PC-9 (cell line): ENCODE results near the gene APH1A. TPM values are rescaled to one million over a fixed set of nuclear protein-coding genes. Genes with fewer than 3 reads are reported as not detected.
"Not testable (repeated sequence)": the region's sequence is repeated elsewhere in the genome, so short reads cannot be mapped to it uniquely, and the experiment has no call there.

Experiments used
- BruUV-seq: library from RNA; stranded (reverse); fragments of 400-500 nt; replicated peaks from 2 replicates; lab custom pipeline; 2021; lab: Mats Ljungman, UMichigan
- CTCF ChIA-PET: fragments of 300-600 bp; sonication (Branson Sonifier 250); formaldehyde crosslinking; loops from one replicate; lab custom pipeline; 2022; ENCODE audit warnings: antibody characterized with exemption; lab: Charles Lee
- POLR2A ChIA-PET: fragments of 300-600 bp; sonication (Branson Sonifier 250); formaldehyde crosslinking; loops from one replicate; lab custom pipeline; 2022; ENCODE audit warnings: antibody characterized with exemption; ENCODE audit not compliant: unreplicated experiment; lab: Charles Lee
- DNase-seq, 2 experiments: peaks; one replicate each; pipeline versions ENCODE4 v3.0.0 to v3.0.0-alpha.2; 2015 to 2022; ENCODE audit warnings: mixed read lengths in 1 of 2
- H2AFZ ChIP-seq: fragments of 200-600 bp; sonication (generic); 2 replicates; pipeline ENCODE4 v1.8.1; 2017; ENCODE audit warnings: antibody characterized with exemption
- H3F3A ChIP-seq: fragments of 200-600 bp; sonication (generic); 2 replicates; pipeline ENCODE4 v1.8.1; 2017; ENCODE audit warnings: antibody characterized with exemption, mild to moderate bottlenecking, low read depth; ENCODE audit not compliant: insufficient read depth
- H3K27ac ChIP-seq: fragments of 200-600 bp; sonication (generic); 2 replicates; pipeline ENCODE4 v1.6.1; 2016; ENCODE audit warnings: mixed run types
- H3K27me3 ChIP-seq: fragments of 200-600 bp; sonication (generic); 2 replicates; pipeline ENCODE4 v1.6.1; 2016; ENCODE audit warnings: low read depth, mixed run types; ENCODE audit not compliant: insufficient read depth
- H3K36me3 ChIP-seq: fragments of 200-600 bp; sonication (generic); 2 replicates; pipeline ENCODE4 v1.6.1; 2016; ENCODE audit warnings: low read depth, mixed run types
- H3K4me1 ChIP-seq: fragments of 200-600 bp; sonication (generic); replicated peaks from 2 replicates; pipeline ENCODE4 v1.6.1; 2016; ENCODE audit warnings: mixed run types; ENCODE audit not compliant: insufficient read depth
- H3K4me2 ChIP-seq: fragments of 200-600 bp; sonication (generic); 2 replicates; pipeline ENCODE4 v1.6.1; 2017; ENCODE audit warnings: mixed run types
- H3K4me3 ChIP-seq: fragments of 200-600 bp; sonication (generic); 2 replicates; pipeline ENCODE4 v1.6.1; 2016; ENCODE audit warnings: mixed run types
- H3K79me2 ChIP-seq: fragments of 200-600 bp; sonication (generic); 2 replicates; pipeline ENCODE4 v1.6.1; 2017; ENCODE audit warnings: low read depth, mixed run types
- H3K9me2 ChIP-seq: fragments of 200-600 bp; sonication (generic); 2 replicates; pipeline ENCODE4 v1.8.1; 2017; ENCODE audit warnings: mild to moderate bottlenecking; ENCODE audit not compliant: insufficient read depth
- H3K9me3 ChIP-seq: fragments of 200-600 bp; sonication (generic); 2 replicates; pipeline ENCODE4 v1.8.1; 2016; ENCODE audit warnings: low read depth; ENCODE audit not compliant: insufficient read depth
- H4K20me1 ChIP-seq: fragments of 200-600 bp; sonication (generic); 2 replicates; pipeline ENCODE4 v1.8.1; 2017; ENCODE audit not compliant: insufficient read depth
- EZH2 ChIP-seq: fragments of 200-600 bp; sonication (generic); IDR thresholded peaks from 2 replicates; pipeline ENCODE4 v1.8.0; 2017; ENCODE audit warnings: antibody characterized with exemption, low read depth
- intact Hi-C: fragments of 100-400 bp; cut with micrococcal nuclease; formaldehyde crosslinking; loops from one replicate; pipeline ENCODE4 v1.10.0; 2022; ENCODE audit not compliant: unreplicated experiment
- total RNA-seq: library from RNA; stranded (reverse); gene quantifications from 2 replicates; pipeline ENCODE4 v1.2.3, GENCODE V29; 2021
- TF ChIP-seq, protein P1 (sequence below): fragments of 200-600 bp; sonication (generic); conservative IDR thresholded peaks from 2 replicates; pipeline ENCODE4 v1.6.1; 2017; ENCODE audit warnings: mixed run types, antibody characterized with exemption, mild to moderate bottlenecking, moderate library complexity

The APH1A gene
- total RNA-seq, 1 experiment from 2014 or later, result 173 TPM

DNA sequence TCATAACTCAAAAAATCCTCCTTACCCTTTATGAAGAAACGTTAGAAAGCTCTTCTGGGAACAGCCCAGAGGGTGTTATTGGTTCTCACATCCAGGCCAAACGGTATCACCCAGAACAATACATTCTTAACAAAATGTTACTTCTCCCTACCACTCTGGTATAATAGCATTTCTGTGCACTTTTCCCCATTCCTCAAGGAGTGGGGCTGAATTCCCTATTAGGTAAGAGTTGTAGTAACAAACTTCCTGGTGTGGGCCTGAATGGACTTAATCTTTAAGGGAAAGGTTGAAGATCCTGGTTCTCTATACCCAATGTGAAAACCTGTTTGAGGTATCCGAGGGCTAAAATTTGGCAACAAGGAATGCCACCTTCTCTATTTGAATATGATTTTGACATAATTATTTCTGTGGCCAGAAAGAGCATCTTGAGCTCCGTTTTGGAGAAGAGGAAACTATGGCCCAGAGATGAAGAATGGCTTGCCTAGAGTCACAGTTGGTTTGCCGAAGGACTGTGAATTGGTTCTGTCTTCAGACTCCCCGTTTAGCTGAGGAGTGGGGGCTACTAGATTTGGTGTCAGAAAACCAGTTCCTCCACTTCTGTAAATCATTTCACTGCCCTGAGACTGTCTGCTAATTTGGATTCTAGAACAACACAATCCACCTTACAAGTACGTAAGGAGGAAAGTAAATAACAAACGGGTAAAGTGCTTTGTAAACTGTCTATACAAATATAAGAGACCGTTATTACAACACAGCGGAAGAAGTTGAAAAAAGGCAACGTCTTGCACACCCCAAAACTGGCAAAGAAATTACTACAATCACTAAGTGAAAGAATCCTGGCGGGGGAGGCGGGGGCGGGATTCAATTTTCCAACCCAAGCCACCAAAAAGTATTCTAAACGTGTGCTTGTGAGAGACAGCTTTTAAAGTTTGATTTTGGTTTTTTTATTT is 35.2 kb downstream of the APH1A start:
- H3K9me2 ChIP-seq, result no peaks in the 10 kb centered on the region
- H3K27me3 ChIP-seq, result no peaks in the 10 kb centered on the region
- peak overlapping the region; percentile 79 for H2AFZ ChIP-seq
- H3K79me2 ChIP-seq, result peaks cover 50% of the 10 kb centered on the region
- BruUV-seq, result no TSS peak
- ChIA-PET CTCF (interaction anchor here (0.7 kb wide), 1 partner anchor 27 kb away, joined by 3 read pairs; no protein-coding TSS in a partner anchor), POLR2A (interaction anchor here (0.6 to 0.7 kb wide), 5 partner anchors 9 to 85 kb away, joined by 3 to 5 read pairs (median 5); no protein-coding TSS in a partner anchor)
- H3K4me1 ChIP-seq, result peaks cover 25% of the 10 kb centered on the region
- no peaks in the 10 kb centered on the region; the same call in 1 of the 2 replicates for H4K20me1 ChIP-seq
- H3K9me3 ChIP-seq, result no peaks in the 10 kb centered on the region
- H3K27ac ChIP-seq, result peak overlapping the region; percentile 82
- peak in 1 of 2 experiments; percentile 69 for DNase-seq
- intact Hi-C loops, result no loop called here
- H3K4me2 ChIP-seq, result peak overlapping the region; percentile 87
- H3K36me3 ChIP-seq, result peaks cover 6% of the 10 kb centered on the region; the same call in 1 of the 2 replicates
- H3K4me3 ChIP-seq, result peak overlapping the region; percentile 92
- peaks cover 30% of the 10 kb centered on the region for H3F3A ChIP-seq
- TF ChIP-seq, protein P1, sequence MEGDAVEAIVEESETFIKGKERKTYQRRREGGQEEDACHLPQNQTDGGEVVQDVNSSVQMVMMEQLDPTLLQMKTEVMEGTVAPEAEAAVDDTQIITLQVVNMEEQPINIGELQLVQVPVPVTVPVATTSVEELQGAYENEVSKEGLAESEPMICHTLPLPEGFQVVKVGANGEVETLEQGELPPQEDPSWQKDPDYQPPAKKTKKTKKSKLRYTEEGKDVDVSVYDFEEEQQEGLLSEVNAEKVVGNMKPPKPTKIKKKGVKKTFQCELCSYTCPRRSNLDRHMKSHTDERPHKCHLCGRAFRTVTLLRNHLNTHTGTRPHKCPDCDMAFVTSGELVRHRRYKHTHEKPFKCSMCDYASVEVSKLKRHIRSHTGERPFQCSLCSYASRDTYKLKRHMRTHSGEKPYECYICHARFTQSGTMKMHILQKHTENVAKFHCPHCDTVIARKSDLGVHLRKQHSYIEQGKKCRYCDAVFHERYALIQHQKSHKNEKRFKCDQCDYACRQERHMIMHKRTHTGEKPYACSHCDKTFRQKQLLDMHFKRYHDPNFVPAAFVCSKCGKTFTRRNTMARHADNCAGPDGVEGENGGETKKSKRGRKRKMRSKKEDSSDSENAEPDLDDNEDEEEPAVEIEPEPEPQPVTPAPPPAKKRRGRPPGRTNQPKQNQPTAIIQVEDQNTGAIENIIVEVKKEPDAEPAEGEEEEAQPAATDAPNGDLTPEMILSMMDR, result no peak
- TF ChIP-seq EZH2, result no peak

DNA sequence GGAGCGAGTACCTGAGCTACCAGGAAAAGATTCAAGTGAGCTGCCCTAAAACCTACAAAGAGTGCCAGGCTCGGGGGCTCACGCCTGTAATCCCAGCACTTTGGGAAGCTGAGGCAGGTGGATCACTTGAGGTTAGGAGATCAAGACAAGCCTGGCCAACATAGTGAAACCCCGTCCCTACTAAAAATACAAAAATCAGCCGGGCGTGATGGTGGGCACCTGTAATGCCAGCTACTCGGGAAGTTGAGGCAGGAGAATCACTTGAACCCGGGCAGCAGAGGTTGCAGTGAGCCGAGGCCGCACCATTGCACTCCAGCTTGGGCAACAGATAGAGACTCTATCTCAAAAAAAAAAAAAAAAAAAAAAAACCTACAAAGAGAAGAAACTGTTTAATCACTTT is 35.9 kb downstream of the APH1A start:
- POLR2A ChIA-PET, result interaction anchor here (0.7 kb wide), 1 partner anchor 8 kb away, joined by 3 read pairs; no protein-coding TSS in a partner anchor

DNA sequence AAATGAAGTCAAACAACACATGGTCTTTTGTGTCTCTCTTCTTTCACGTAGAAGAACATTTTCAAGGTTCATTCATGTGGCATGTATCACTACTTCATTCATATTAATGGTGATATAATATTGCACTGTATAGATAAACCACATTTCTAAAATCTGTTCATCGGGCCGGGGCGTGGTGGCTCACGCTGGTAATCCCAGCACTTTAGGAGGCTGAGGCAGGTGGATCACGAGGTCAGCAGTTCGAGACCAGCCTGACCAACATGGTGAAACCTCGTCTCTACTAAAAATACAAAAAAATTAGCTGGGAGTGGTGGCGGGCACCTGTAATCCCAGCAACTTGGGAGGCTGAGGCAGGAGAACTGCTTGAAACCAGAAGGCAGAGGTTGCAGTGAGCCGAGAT is 40.6 kb downstream of the APH1A start:
- H3F3A ChIP-seq, CTCF ChIA-PET, H3K4me2 ChIP-seq, H2AFZ ChIP-seq, DNase-seq, POLR2A ChIA-PET, BruUV-seq, H4K20me1 ChIP-seq, intact Hi-C loops, H3K9me2 ChIP-seq, H3K4me1 ChIP-seq, H3K27me3 ChIP-seq, H3K4me3 ChIP-seq, H3K9me3 ChIP-seq, H3K27ac ChIP-seq: not testable (repeated sequence)
- Histone ChIP-seq H3K36me3 (peaks cover 28% of the 10 kb centered on the region), H3K79me2 (peaks cover 24% of the 10 kb centered on the region)

More for the DNA sequence above, 35.9 kb downstream of the APH1A start:
- peak overlapping the region; percentile 82 for H3K27ac ChIP-seq
- H3K4me1 ChIP-seq, result peaks cover 25% of the 10 kb centered on the region
- H3K36me3 ChIP-seq, intact Hi-C loops, H3K27me3 ChIP-seq, DNase-seq, H3K4me3 ChIP-seq, BruUV-seq, H2AFZ ChIP-seq, H3K9me3 ChIP-seq, H3K9me2 ChIP-seq, H4K20me1 ChIP-seq: not testable (repeated sequence)
- CTCF ChIA-PET, result interaction anchor here (0.7 kb wide), 1 partner anchor 575 kb away, joined by 3 read pairs; the partner anchor contains the start of gene CTSK
- H3K79me2 ChIP-seq, result peaks cover 50% of the 10 kb centered on the region
- peak overlapping the region; percentile 87 for H3K4me2 ChIP-seq
- peaks cover 30% of the 10 kb centered on the region for H3F3A ChIP-seq

DNA sequence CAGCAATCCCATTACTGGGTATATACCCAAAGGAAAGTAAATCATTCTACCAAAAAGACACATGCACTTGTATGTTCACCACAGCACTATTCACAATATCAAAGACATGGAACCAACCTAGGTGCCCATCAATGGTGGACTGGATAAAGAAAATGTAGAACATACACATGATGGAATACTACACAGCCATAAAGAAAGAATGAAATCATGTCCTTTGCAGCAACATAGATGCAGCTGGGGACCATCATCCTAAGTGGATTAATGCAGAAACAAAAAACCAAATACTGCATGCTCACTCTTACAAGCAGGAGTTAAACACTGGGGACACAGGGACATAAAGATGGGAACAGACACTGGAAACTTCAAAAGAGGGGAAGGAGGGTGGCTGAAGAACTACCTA is 41.6 kb downstream of the APH1A start:
- no peak for TF ChIP-seq EZH2
- TF ChIP-seq, protein P1, result no peak
- H3K4me2 ChIP-seq, result no peak overlapping the region
- H2AFZ ChIP-seq, result no peak overlapping the region
- H3K9me2 ChIP-seq, result no peaks in the 10 kb centered on the region
- no peaks in the 10 kb centered on the region for H4K20me1 ChIP-seq
- peaks cover 14% of the 10 kb centered on the region for H3K79me2 ChIP-seq
- no TSS peak for BruUV-seq
- no peak for DNase-seq
- H3K9me3 ChIP-seq, result no peaks in the 10 kb centered on the region
- CTCF ChIA-PET, result no interaction called here
- no peaks in the 10 kb centered on the region for H3K4me1 ChIP-seq
- H3K36me3 ChIP-seq, result peaks cover 31% of the 10 kb centered on the region
- intact Hi-C loops, result no loop called here
- no peak overlapping the region for H3K4me3 ChIP-seq
- peaks cover 8% of the 10 kb centered on the region; the same call in 1 of the 2 replicates for H3F3A ChIP-seq
- H3K27me3 ChIP-seq, result no peaks in the 10 kb centered on the region
- no peak overlapping the region for H3K27ac ChIP-seq
- POLR2A ChIA-PET, result no interaction called here
